ENCODE measurements around the gene INPP5K. TPM values are rescaled to one million over a fixed set of nuclear protein-coding genes. Genes with fewer than 3 reads are reported as not detected.

The INPP5K gene
- polyA plus RNA-seq, 1 donor from 2014 or later: 51.7 TPM

GRCh38 chr17:1554751-1555540 lies 38.5 kb upstream of the INPP5K start:
- Mint-ChIP-seq H3K27me3 (no peaks in the 10 kb centered on the region), H3K27ac (peak overlapping the region; percentile 80 to 89 (median 83)), H3K36me3 (peaks cover 2% of the 10 kb centered on the region), H3K9me3 (no peaks in the 10 kb centered on the region), H3K4me3 (peak overlapping the region in 3 of 4 donors; percentile 61 to 91 (median 80)), H3K4me1 (peaks cover 30 to 51% (median 39%) of the 10 kb centered on the region in 3 donors)

DNA sequence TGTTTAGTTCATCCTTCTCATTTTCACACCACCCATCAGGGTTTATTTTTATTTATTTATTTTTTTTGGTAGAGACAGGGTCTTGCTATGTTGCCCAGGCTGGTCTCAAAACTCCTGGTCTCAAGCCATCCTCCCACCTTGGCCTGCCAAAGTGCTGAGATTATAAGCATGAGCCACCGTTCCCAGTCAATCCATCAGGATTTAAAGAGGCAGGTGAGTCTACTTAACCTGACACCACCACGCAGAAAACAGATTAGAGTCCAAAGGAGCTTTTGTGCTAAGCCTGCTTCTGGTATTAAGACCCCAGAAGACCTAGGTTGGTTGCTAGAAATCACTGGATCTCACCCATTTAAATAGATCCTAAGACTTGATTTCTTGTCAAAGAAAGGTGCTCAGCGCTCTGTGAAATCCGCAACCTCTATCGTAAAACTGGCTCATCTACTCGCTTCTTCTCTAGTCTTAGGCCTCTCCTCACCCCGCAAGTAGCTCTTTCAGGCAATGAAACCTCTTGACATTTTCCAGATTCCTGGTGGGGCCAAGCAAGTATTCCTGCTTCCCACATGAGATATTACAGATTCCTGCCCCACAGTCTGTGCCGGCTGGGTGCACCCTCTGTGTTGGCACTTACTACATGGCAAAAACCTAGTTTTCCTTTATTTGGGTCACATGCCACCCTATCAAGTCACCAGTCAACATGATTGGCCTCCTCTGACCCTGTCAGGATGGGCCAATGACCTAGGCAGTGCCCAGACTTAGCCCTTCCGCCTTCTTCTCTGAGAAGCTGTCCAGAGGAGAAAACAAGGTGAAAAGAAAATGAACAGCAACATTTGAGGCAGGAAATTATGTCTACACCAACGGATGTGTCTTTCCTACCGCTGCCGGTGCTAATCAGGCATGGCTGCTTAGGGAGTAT lies 37.2 kb upstream of the INPP5K start:
- peak overlapping the region; percentile 7 to 75 (median 64) for H3K27ac Mint-ChIP-seq
- H3K9me3 Mint-ChIP-seq: no peaks in the 10 kb centered on the region
- H3K27me3 Mint-ChIP-seq: no peaks in the 10 kb centered on the region
- H3K4me3 Mint-ChIP-seq: peak overlapping the region in 2 of 4 donors; percentile 32 to 54
- peaks cover 2% of the 10 kb centered on the region for H3K36me3 Mint-ChIP-seq
- H3K4me1 Mint-ChIP-seq: peaks cover 25 to 43% (median 40%) of the 10 kb centered on the region in 3 donors

GRCh38 chr17:1552932-1553331 lies 36.5 kb upstream of the INPP5K start:
- Mint-ChIP-seq H3K9me3 (no peaks in the 10 kb centered on the region), H3K27me3 (no peaks in the 10 kb centered on the region), H3K4me3 (peak overlapping the region in 2 of 4 donors; percentile 38 to 44), H3K27ac (peak overlapping the region in 1 of 3 donors; percentile 7), H3K36me3 (peaks cover 5% of the 10 kb centered on the region), H3K4me1 (peaks cover 25 to 43% (median 39%) of the 10 kb centered on the region in 3 donors)

DNA sequence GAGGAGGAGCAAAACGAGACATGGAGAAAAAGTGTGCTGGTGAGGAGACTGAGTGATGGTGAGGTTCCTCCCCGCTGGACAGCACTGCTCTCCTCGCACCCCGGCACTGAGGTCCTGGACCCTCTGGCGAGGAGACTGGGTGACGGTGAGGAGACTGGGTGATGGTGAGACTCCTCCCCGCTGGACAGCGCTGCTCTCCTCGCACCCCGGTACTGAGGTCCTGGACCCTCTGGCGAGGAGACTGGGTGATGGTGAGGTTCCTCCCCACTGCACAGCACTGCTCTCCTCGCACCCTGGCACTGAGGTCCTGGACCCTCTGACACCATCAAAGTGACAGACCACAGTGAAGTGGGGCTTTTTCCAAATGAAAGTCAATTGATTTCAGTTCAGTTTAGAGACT lies 35.3 kb upstream of the INPP5K start:
- H3K36me3 Mint-ChIP-seq: peaks cover 5% of the 10 kb centered on the region
- no peak overlapping the region for H3K27ac Mint-ChIP-seq
- peaks cover 25 to 36% (median 33%) of the 10 kb centered on the region in 3 donors for H3K4me1 Mint-ChIP-seq
- H3K27me3 Mint-ChIP-seq: no peaks in the 10 kb centered on the region
- no peaks in the 10 kb centered on the region for H3K9me3 Mint-ChIP-seq
- no peak overlapping the region for H3K4me3 Mint-ChIP-seq

GRCh38 chr17:1548032-1548431 lies 31.6 kb upstream of the INPP5K start:
- no peak overlapping the region for H3K4me3 Mint-ChIP-seq
- H3K9me3 Mint-ChIP-seq: no peaks in the 10 kb centered on the region
- peaks cover 3 to 8% (median 6%) of the 10 kb centered on the region in 3 donors for H3K4me1 Mint-ChIP-seq
- no peaks in the 10 kb centered on the region for H3K27me3 Mint-ChIP-seq
- H3K27ac Mint-ChIP-seq: no peak overlapping the region
- H3K36me3 Mint-ChIP-seq: peaks cover 7% of the 10 kb centered on the region

GRCh38 chr17:1546292-1546922 lies 30.0 kb upstream of the INPP5K start:
- Mint-ChIP-seq H3K27ac (no peak overlapping the region), H3K9me3 (no peaks in the 10 kb centered on the region), H3K4me3 (no peak overlapping the region), H3K27me3 (no peaks in the 10 kb centered on the region), H3K4me1 (peaks cover 0 to 4% (median 2%) of the 10 kb centered on the region in 3 donors), H3K36me3 (peaks cover 9% of the 10 kb centered on the region)

DNA sequence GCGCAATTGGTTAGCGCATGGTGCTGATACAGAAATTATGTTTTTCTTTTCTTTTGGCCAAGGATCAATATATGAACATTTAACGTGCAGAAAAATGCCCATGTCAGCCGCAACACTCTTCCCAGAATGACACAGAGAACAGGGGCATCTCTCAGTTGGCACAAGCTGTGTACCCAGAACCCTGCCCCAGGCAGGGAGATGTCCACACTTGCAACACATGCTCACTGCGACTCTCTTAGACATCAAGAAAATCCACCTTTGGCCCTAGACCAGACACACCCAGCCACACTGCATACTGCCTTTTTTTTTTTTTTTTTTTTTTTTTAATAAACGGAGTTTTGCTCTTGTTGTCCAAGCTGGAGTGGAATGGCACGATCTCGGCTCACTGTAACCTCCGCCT lies 29.2 kb upstream of the INPP5K start:
- Mint-ChIP-seq H3K4me3 (no peak overlapping the region), H3K27ac (no peak overlapping the region), H3K9me3 (no peaks in the 10 kb centered on the region), H3K36me3 (peaks cover 13% of the 10 kb centered on the region), H3K27me3 (no peaks in the 10 kb centered on the region), H3K4me1 (peaks cover 0 to 3% (median 2%) of the 10 kb centered on the region in 3 donors)

GRCh38 chr17:1542316-1542715 lies 25.9 kb upstream of the INPP5K start:
- Mint-ChIP-seq H3K36me3 (peaks cover 10% of the 10 kb centered on the region), H3K4me1 (peaks cover 0 to 2% (median 0%) of the 10 kb centered on the region in 3 donors), H3K27me3 (no peaks in the 10 kb centered on the region), H3K4me3 (no peak overlapping the region), H3K27ac (no peak overlapping the region), H3K9me3 (no peaks in the 10 kb centered on the region)

DNA sequence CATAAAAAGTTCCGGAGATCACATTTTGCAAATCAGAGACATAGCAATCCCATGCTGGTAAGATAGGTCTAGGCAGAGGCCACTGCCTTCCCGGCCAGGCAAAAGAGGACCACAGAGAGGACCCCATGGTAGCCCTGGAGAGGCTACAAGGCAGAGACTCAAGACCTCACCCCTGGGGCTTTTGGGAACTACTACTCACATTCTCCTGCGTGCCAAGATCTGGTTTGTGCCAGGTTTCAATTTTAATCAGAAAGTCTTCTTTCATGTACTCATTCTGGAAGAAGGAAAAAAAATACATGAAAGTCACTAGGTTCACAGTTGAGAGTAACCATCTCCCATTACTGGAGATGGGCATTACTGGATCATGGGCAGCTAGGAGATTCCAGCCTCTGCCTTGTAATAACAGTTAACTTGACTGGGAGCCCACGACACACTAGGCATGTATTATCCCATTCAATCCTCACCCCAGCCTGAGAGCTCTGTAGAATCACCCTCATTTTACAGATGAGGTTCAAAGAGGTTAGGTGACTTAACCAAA lies 25.0 kb upstream of the INPP5K start:
- H3K4me1 Mint-ChIP-seq: peaks cover 0 to 2% (median 0%) of the 10 kb centered on the region in 3 donors
- H3K36me3 Mint-ChIP-seq: peaks cover 10% of the 10 kb centered on the region
- no peak overlapping the region for H3K27ac Mint-ChIP-seq
- H3K27me3 Mint-ChIP-seq: no peaks in the 10 kb centered on the region
- H3K4me3 Mint-ChIP-seq: no peak overlapping the region
- H3K9me3 Mint-ChIP-seq: no peaks in the 10 kb centered on the region

GRCh38 chr17:1539811-1540210 lies 23.4 kb upstream of the INPP5K start:
- no peaks in the 10 kb centered on the region for H3K4me1 Mint-ChIP-seq
- peak overlapping the region in 1 of 3 donors; percentile 14 for H3K27ac Mint-ChIP-seq
- H3K9me3 Mint-ChIP-seq: no peaks in the 10 kb centered on the region
- H3K27me3 Mint-ChIP-seq: no peaks in the 10 kb centered on the region
- no peak overlapping the region for H3K4me3 Mint-ChIP-seq
- peaks cover 7% of the 10 kb centered on the region for H3K36me3 Mint-ChIP-seq

DNA sequence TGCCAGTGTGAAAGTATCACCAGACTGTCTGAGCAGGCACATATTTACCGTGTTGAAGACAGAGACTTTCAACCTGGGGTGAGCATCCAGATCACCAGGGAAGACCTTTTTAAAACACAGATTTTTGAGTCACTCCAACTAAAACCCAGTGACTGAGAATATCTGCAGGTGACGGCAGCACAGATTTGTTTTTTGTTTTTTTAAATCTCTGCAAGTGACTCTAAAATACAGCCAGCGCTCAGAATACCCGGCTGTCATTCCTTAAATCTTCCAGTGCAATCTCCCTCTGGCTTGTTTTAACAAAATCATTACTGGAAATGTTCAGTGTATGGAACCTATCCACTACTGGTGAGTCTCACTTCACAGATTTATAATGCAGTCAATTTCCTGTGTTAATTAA lies 19.3 kb upstream of the INPP5K start:
- Mint-ChIP-seq H3K36me3 (peaks cover 1% of the 10 kb centered on the region), H3K27ac (no peak overlapping the region), H3K4me3 (no peak overlapping the region), H3K27me3 (no peaks in the 10 kb centered on the region), H3K4me1 (peaks cover 0 to 5% (median 3%) of the 10 kb centered on the region in 3 donors), H3K9me3 (no peaks in the 10 kb centered on the region)

- peak overlapping the region in 1 of 3 donors; percentile 25 for H3K27ac Mint-ChIP-seq
- no peaks in the 10 kb centered on the region for H3K36me3 Mint-ChIP-seq
Measured at GRCh38 chr17:1533661-1534325, 17.4 kb upstream of the INPP5K start.

GRCh38 chr17:1532836-1533602 lies 16.6 kb upstream of the INPP5K start:
- Mint-ChIP-seq H3K27ac (peak overlapping the region in 1 of 3 donors; percentile 81), H3K4me3 (peak overlapping the region in 1 of 4 donors; percentile 19), H3K4me1 (peaks cover 0 to 5% (median 3%) of the 10 kb centered on the region in 3 donors), H3K27me3 (no peaks in the 10 kb centered on the region), H3K9me3 (no peaks in the 10 kb centered on the region), H3K36me3 (no peaks in the 10 kb centered on the region)

More at GRCh38 chr17:1533661-1534325, 17.4 kb upstream of the INPP5K start:
- Mint-ChIP-seq H3K4me3 (no peak overlapping the region), H3K4me1 (peaks cover 0 to 5% (median 3%) of the 10 kb centered on the region in 3 donors), H3K27me3 (no peaks in the 10 kb centered on the region), H3K9me3 (no peaks in the 10 kb centered on the region)
